B cell (primary cell): Measurements from ENCODE around the gene RAB42. TPM values are rescaled to one million over a fixed set of nuclear protein-coding genes. Genes with fewer than 3 reads are reported as not detected.
"Not testable (repeated sequence)": the region's sequence is repeated elsewhere in the genome, so short reads cannot be mapped to it uniquely, and the experiment has no call there.

ENCODE experiments used
- ATAC-seq: fragments of 200-7000 bp; cut with Tn5 transposase; one replicate; pipeline ENCODE4 v1.10.0; 2021; ENCODE audit warnings: low read depth, mild to moderate bottlenecking, moderate number of reproducible peaks, moderate library complexity
- CTCF ChIA-PET: fragments of 350-600 bp; sonication (Branson Sonifier 250); formaldehyde crosslinking; loops from one replicate; lab custom pipeline; 2021; ENCODE audit warnings: antibody characterized with exemption, inconsistent platforms; lab: Charles Lee
- POLR2A ChIA-PET: fragments of 350-600 bp; sonication (Branson Sonifier 250); formaldehyde crosslinking; loops from one replicate; lab custom pipeline; 2021; ENCODE audit warnings: antibody characterized with exemption; lab: Charles Lee
- DNase-seq: peaks from one replicate; pipeline ENCODE4 v3.0.0; 2013
- H2AFZ ChIP-seq: 2 replicates; pipeline ENCODE4 v1.6.1; 2012; ENCODE audit warnings: mild to moderate bottlenecking, low read depth, low read length; ENCODE audit not compliant: insufficient read depth, poor library complexity, severe bottlenecking
- H3K27ac ChIP-seq, 2 donors: 1 replicate in 1 of 2; 2 replicates in 1 of 2; pipeline ENCODE4 v1.5.1; 2012 to 2013; ENCODE audit warnings: low read length in 2 of 2, mild to moderate bottlenecking in 2 of 2, moderate library complexity in 1 of 2
- H3K27me3 ChIP-seq, 4 experiments: fragments of 200-600 bp in 1 of 4; sonication (generic) in 1 of 4; replicated peaks in 1 of 4; 1 replicate in 2 of 4; 2 replicates in 2 of 4; pipeline versions ENCODE4 v1.6.1 to v1.7.0; 2013 to 2016; ENCODE audit warnings: low read length in 3 of 4, mild to moderate bottlenecking in 2 of 4, mixed read lengths in 1 of 4, moderate library complexity in 1 of 4; ENCODE audit not compliant: insufficient read depth in 4 of 4, control insufficient read depth in 3 of 4; ENCODE audit errors: control extremely low read depth in 1 of 4
- H3K36me3 ChIP-seq, 2 experiments: replicated peaks in 1 of 2; 1 replicate in 1 of 2; 2 replicates in 1 of 2; pipeline versions ENCODE4 v1.6.1 to v1.7.1; 2013; ENCODE audit warnings: low read length in 1 of 2; ENCODE audit not compliant: insufficient read depth in 2 of 2, control insufficient read depth in 1 of 2; ENCODE audit errors: control extremely low read depth in 1 of 2, extremely low read depth in 1 of 2
- H3K4me1 ChIP-seq, 2 donors: fragments of 200-600 bp in 1 of 2; sonication (generic) in 1 of 2; 1 replicate in 1 of 2; 2 replicates in 1 of 2; pipeline versions ENCODE4 v1.5.1 to v1.6.1; 2013 to 2017; ENCODE audit warnings: low read length in 2 of 2; ENCODE audit not compliant: control insufficient read depth in 2 of 2, insufficient read depth in 2 of 2
- H3K4me2 ChIP-seq: replicated peaks from 2 replicates; pipeline ENCODE3; 2012; ENCODE audit warnings: mild to moderate bottlenecking, low read depth, low read length; ENCODE audit not compliant: poor library complexity, severe bottlenecking
- H3K4me3 ChIP-seq, 5 experiments: fragments of 200-600 bp in 1 of 5; sonication (generic) in 1 of 5; 1 replicate in 3 of 5; 2 replicates in 2 of 5; pipeline versions ENCODE4 v1.5.1 to v1.7.0; 2011 to 2016; ENCODE audit warnings: low read length in 4 of 5, mild to moderate bottlenecking in 4 of 5, low read depth in 2 of 5, control low read depth in 1 of 5, moderate library complexity in 1 of 5; ENCODE audit not compliant: insufficient read depth in 1 of 5; ENCODE audit errors: control extremely low read depth in 1 of 5, extremely low read depth in 1 of 5
- H3K79me2 ChIP-seq: fragments of 200-600 bp; sonication (generic); one replicate; pipeline ENCODE4 v1.6.0; 2016; ENCODE audit warnings: low read length; ENCODE audit not compliant: control insufficient read depth, insufficient read depth
- H3K9ac ChIP-seq: fragments of 200-600 bp; sonication (generic); 2 replicates; pipeline ENCODE4 v1.6.1; 2017; ENCODE audit warnings: mild to moderate bottlenecking, low read length, moderate library complexity
- H3K9me3 ChIP-seq, 3 donors: one replicate each; pipeline versions ENCODE4 v1.6.1 to v1.7.1; 2013; ENCODE audit warnings: low read length in 2 of 3; ENCODE audit not compliant: control insufficient read depth in 2 of 3, insufficient read depth in 1 of 3; ENCODE audit errors: control extremely low read depth in 1 of 3
- H4K20me1 ChIP-seq: 2 replicates; pipeline ENCODE4 v1.6.0; 2012; ENCODE audit warnings: mild to moderate bottlenecking, low read length; ENCODE audit not compliant: insufficient read depth, control insufficient read depth, poor library complexity, severe bottlenecking
- H3K27ac Mint-ChIP-seq: one replicate; pipeline ENCODE4 v1.8.0; 2021; ENCODE audit warnings: mixed read lengths
- H3K27me3 Mint-ChIP-seq: one replicate; pipeline ENCODE4 v1.8.0; 2021; ENCODE audit warnings: mixed read lengths
- H3K4me1 Mint-ChIP-seq: one replicate; pipeline ENCODE4 v1.8.0; 2021; ENCODE audit warnings: mixed read lengths
- H3K4me3 Mint-ChIP-seq: one replicate; pipeline ENCODE4 v1.8.0; 2021; ENCODE audit warnings: mixed read lengths
- H3K9me3 Mint-ChIP-seq: one replicate; pipeline ENCODE4 v1.8.0; 2022; ENCODE audit warnings: mixed read lengths; ENCODE audit not compliant: insufficient read depth
- EZH2 ChIP-seq: IDR thresholded peaks from 2 replicates; pipeline ENCODE4 v1.6.1; 2012; ENCODE audit warnings: borderline replicate concordance, low read depth, mild to moderate bottlenecking, moderate library complexity, low read length; ENCODE audit not compliant: insufficient read depth, poor library complexity, severe bottlenecking
- WGBS: methylation state at CpG from one replicate; pipeline ENCODE4 v1.1.5; 2013; ENCODE audit warnings: missing lambda C conversion rate; ENCODE audit not compliant: insufficient coverage; 5-methylcytosine and 5-hydroxymethylcytosine counted together
- intact Hi-C: fragments of 100-400 bp; cut with micrococcal nuclease; formaldehyde crosslinking; loops from one replicate; pipeline ENCODE4 v1.10.0; 2022
- polyA plus RNA-seq: library from polyadenylated mRNA; depleted of rRNA; stranded (reverse); fragments of >200 nt; gene quantifications from 2 replicates; pipeline ENCODE4 v1.2.3, GENCODE V29; 2012
- total RNA-seq, 2 donors: library from RNA; stranded (reverse); fragments of 120-200 nt in 1 of 2; gene quantifications; 1 replicate in 1 of 2; 2 replicates in 1 of 2; pipeline versions ENCODE4 v1.2.3 to v1.2.4, GENCODE V29; 2013 to 2022
- TF ChIP-seq, protein P1 (sequence below): fragments of 200-600 bp; IDR thresholded peaks from one replicate; pipeline ENCODE4 v1.8.0; 2022; ENCODE audit warnings: antibody characterized with exemption, mild to moderate bottlenecking

The RAB42 gene
- total and polyA plus RNA-seq, 2 donors (not counting 1 experiment from before 2014, with no cell fraction given): not detected

DNA sequence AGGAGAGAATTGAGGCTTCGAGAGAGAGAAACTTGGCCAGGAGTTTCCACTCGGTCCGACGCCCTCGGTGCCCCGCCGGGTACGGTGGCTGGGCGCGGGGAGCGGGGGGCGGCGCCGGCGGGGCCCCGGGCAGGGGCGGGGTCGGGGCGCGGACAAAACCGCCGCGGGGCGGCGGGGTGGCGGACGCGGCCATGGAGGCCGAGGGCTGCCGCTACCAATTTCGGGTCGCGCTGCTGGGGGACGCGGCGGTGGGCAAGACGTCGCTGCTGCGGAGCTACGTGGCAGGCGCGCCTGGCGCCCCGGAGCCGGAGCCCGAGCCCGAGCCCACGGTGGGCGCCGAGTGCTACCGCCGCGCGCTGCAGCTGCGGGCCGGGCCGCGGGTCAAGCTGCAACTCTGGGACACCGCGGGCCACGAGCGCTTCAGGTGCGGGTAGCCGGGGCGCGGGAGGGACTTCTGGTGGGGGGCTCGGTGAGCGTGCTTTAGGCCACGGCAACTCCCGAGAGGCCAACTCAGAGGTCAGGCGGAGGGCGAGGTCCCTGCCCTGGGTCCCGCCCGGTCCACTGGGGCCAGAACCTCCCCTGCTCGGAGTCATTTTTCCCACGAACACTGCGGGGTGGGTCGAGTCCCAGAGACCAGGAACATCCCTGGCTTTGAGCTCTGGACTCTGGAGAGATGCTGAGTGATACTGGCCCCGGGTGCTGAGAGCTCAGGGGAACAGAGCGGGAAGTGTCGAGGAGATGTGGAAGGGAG lies 431 bp downstream of the RAB42 start:
- peak overlapping the region; percentile 76 for H2AFZ ChIP-seq
- H3K9ac ChIP-seq: peak overlapping the region; percentile 50
- peaks cover 3% of the 10 kb centered on the region for H3K27me3 Mint-ChIP-seq
- peaks cover 4 to 11% of the 10 kb centered on the region in 2 donors for H3K4me1 ChIP-seq
- no peaks in the 10 kb centered on the region for H3K36me3 ChIP-seq
- no peaks in the 10 kb centered on the region for H4K20me1 ChIP-seq
- peak overlapping the region; percentile 91 for H3K4me3 Mint-ChIP-seq
- no peak overlapping the region for H3K27ac Mint-ChIP-seq
- WGBS: 6% methylated on average over 81 of the region's 81 CpGs
- DNase-seq: peak; percentile 35
- H3K9me3 ChIP-seq: no peaks in the 10 kb centered on the region
- intact Hi-C loops: no loop called here
- peaks cover 0 to 9% (median 3%) of the 10 kb centered on the region in 4 experiments for H3K27me3 ChIP-seq
- ChIA-PET CTCF (interaction anchor here (1.4 kb wide), 1 partner anchor 144 kb away, joined by 3 read pairs; the partner anchor contains the start of gene YTHDF2), POLR2A (interaction anchor here (0.9 kb wide), 1 partner anchor 11 kb away, joined by 4 read pairs; no protein-coding TSS in a partner anchor)
- TF ChIP-seq, protein P1, sequence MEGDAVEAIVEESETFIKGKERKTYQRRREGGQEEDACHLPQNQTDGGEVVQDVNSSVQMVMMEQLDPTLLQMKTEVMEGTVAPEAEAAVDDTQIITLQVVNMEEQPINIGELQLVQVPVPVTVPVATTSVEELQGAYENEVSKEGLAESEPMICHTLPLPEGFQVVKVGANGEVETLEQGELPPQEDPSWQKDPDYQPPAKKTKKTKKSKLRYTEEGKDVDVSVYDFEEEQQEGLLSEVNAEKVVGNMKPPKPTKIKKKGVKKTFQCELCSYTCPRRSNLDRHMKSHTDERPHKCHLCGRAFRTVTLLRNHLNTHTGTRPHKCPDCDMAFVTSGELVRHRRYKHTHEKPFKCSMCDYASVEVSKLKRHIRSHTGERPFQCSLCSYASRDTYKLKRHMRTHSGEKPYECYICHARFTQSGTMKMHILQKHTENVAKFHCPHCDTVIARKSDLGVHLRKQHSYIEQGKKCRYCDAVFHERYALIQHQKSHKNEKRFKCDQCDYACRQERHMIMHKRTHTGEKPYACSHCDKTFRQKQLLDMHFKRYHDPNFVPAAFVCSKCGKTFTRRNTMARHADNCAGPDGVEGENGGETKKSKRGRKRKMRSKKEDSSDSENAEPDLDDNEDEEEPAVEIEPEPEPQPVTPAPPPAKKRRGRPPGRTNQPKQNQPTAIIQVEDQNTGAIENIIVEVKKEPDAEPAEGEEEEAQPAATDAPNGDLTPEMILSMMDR: no peak
- TF ChIP-seq EZH2: no peak
- H3K79me2 ChIP-seq: no peaks in the 10 kb centered on the region
- H3K27ac ChIP-seq: no peak overlapping the region
- peak; percentile 75 for ATAC-seq
- H3K4me2 ChIP-seq: peak overlapping the region; percentile 85
- H3K9me3 Mint-ChIP-seq: no peaks in the 10 kb centered on the region
- peak overlapping the region in 4 of 5 experiments; percentile 19 to 63 (median 52) for H3K4me3 ChIP-seq
- peaks cover 11% of the 10 kb centered on the region for H3K4me1 Mint-ChIP-seq

- peaks cover 4 to 11% of the 10 kb centered on the region in 2 donors for H3K4me1 ChIP-seq
- H3K4me3 Mint-ChIP-seq, H3K9me3 ChIP-seq, CTCF ChIA-PET, H3K4me2 ChIP-seq, intact Hi-C loops, H3K27me3 ChIP-seq, H3K79me2 ChIP-seq, ATAC-seq, H3K27ac Mint-ChIP-seq, H4K20me1 ChIP-seq, H3K4me3 ChIP-seq, H2AFZ ChIP-seq, H3K36me3 ChIP-seq, H3K9me3 Mint-ChIP-seq, POLR2A ChIA-PET, H3K27ac ChIP-seq, H3K9ac ChIP-seq, H3K27me3 Mint-ChIP-seq, DNase-seq: not testable (repeated sequence)
- WGBS: 94% methylated on average over 2 of the region's 3 CpGs
- peaks cover 10% of the 10 kb centered on the region for H3K4me1 Mint-ChIP-seq
Measured at GRCh38 chr1:28593988-28594356, 1.9 kb downstream of the RAB42 start.

- H3K9ac ChIP-seq, H3K4me2 ChIP-seq, POLR2A ChIA-PET: not testable (repeated sequence)
Measured at GRCh38 chr1:28594686-28595411, 2.8 kb downstream of the RAB42 start.

More at GRCh38 chr1:28594686-28595411, 2.8 kb downstream of the RAB42 start:
- peaks cover 10% of the 10 kb centered on the region for H3K4me1 Mint-ChIP-seq
- H3K9me3 ChIP-seq, H3K36me3 ChIP-seq, H3K27me3 Mint-ChIP-seq, H4K20me1 ChIP-seq, H2AFZ ChIP-seq, ATAC-seq, DNase-seq, H3K4me3 ChIP-seq, H3K27me3 ChIP-seq, H3K79me2 ChIP-seq, CTCF ChIA-PET, intact Hi-C loops, H3K27ac ChIP-seq, H3K27ac Mint-ChIP-seq, H3K9me3 Mint-ChIP-seq: not testable (repeated sequence)
- 93% methylated on average over 3 of the region's 7 CpGs for WGBS
- H3K4me1 ChIP-seq: peaks cover 4 to 11% of the 10 kb centered on the region in 2 donors
- H3K4me3 Mint-ChIP-seq: peak overlapping the region; percentile 19
